HEK293 (cell line): ENCODE results near the gene ZNRF1.

Experiments used
- CTCF ChIA-PET: fragments of 350-600 bp; formaldehyde crosslinking; extraction: SDS; loops from one replicate; lab custom pipeline; 2021; ENCODE audit warnings: antibody characterized with exemption; lab: Yijun Ruan, JAX
- POLR2A ChIA-PET: fragments of 300-600 bp; formaldehyde crosslinking; extraction: SDS; loops from one replicate; lab custom pipeline; 2020; ENCODE audit warnings: antibody characterized with exemption, inconsistent platforms; lab: Yijun Ruan, JAX
- H3K27ac ChIP-seq: fragments of 200-500 bp; sonication (Bioruptor generic); 2 replicates; pipeline ENCODE4 v1.5.1; 2014; ENCODE audit warnings: low read depth, low read length, control low read depth, inconsistent platforms; ENCODE audit errors: extremely low read depth
- H3K36me3 ChIP-seq, 2 experiments: fragments of 200-500 bp in 1 of 2; sonication (Bioruptor generic) in 1 of 2; 1 replicate in 1 of 2; 2 replicates in 1 of 2; pipeline ENCODE4 v1.5.1; 2014 to 2017; ENCODE audit warnings: inconsistent platforms in 2 of 2, low read length in 2 of 2; ENCODE audit not compliant: control insufficient read depth in 2 of 2, insufficient read depth in 1 of 2
- H3K4me1 ChIP-seq: fragments of 200-500 bp; sonication (Bioruptor generic); 2 replicates; pipeline ENCODE4 v1.5.1; 2014; ENCODE audit warnings: mild to moderate bottlenecking, low read length, inconsistent platforms; ENCODE audit not compliant: control insufficient read depth, insufficient read depth
- H3K4me3 ChIP-seq: 2 replicates; pipeline ENCODE4 v1.5.1; 2011; ENCODE audit warnings: low read depth, mild to moderate bottlenecking, control low read depth, low read length, moderate library complexity
- H3K9me3 ChIP-seq: fragments of 200-500 bp; sonication (Bioruptor generic); 2 replicates; pipeline ENCODE4 v1.5.1; 2014; ENCODE audit warnings: low read depth, low read length, inconsistent platforms; ENCODE audit not compliant: control insufficient read depth, insufficient read depth
- HOXD13 ChIP-seq: sonication (generic); formaldehyde crosslinking; IDR thresholded peaks from 2 replicates; pipeline ENCODE4 v1.8.0; 2022; ENCODE audit warnings: missing genetic modification reagents, borderline replicate concordance
- MEIS1 ChIP-seq: sonication (generic); formaldehyde crosslinking; IDR thresholded peaks from 2 replicates; pipeline ENCODE4 v1.8.1; 2022; ENCODE audit warnings: missing genetic modification reagents, mild to moderate bottlenecking, borderline replicate concordance
- REST ChIP-seq: fragments of 450-650 bp; formaldehyde crosslinking; IDR thresholded peaks from 2 replicates; pipeline ENCODE4 v1.5.1; 2016; ENCODE audit warnings: missing biosample characterization, missing genetic modification characterization
- TCF7L2 ChIP-seq: IDR thresholded peaks from 2 replicates; pipeline ENCODE4 v1.6.1; 2011; ENCODE audit warnings: low read depth, mild to moderate bottlenecking, inconsistent platforms, low read length, moderate library complexity, borderline replicate concordance
- ZBTB11 ChIP-seq: fragments of 450-650 bp; formaldehyde crosslinking; conservative IDR thresholded peaks from 2 replicates; pipeline ENCODE4 v1.5.1; 2016; ENCODE audit warnings: low read depth, missing biosample characterization, missing genetic modification characterization
- ZNF133 ChIP-seq: fragments of 450-650 bp; formaldehyde crosslinking; IDR thresholded peaks from 2 replicates; pipeline ENCODE4 v1.5.1; 2016; ENCODE audit warnings: missing biosample characterization, missing genetic modification characterization
- ZNF175 ChIP-seq: fragments of 450-650 bp; formaldehyde crosslinking; IDR thresholded peaks from 2 replicates; pipeline ENCODE4 v1.5.1; 2016; ENCODE audit warnings: missing biosample characterization, missing genetic modification characterization
- ZNF184 ChIP-seq: fragments of 450-650 bp; IDR thresholded peaks from 2 replicates; pipeline ENCODE4 v1.5.1; 2018; ENCODE audit warnings: missing biosample characterization, mild to moderate bottlenecking, missing genetic modification characterization
- ZNF248 ChIP-seq: fragments of 450-650 bp; formaldehyde crosslinking; IDR thresholded peaks from 2 replicates; pipeline ENCODE4 v1.5.1; 2017; ENCODE audit warnings: missing biosample characterization, missing genetic modification characterization
- ZNF350 ChIP-seq: fragments of 450-650 bp; formaldehyde crosslinking; IDR thresholded peaks from 2 replicates; pipeline ENCODE4 v1.5.0; 2017; ENCODE audit warnings: missing biosample characterization, mild to moderate bottlenecking, missing genetic modification characterization
- ZNF394 ChIP-seq: fragments of 450-650 bp; formaldehyde crosslinking; IDR thresholded peaks from 2 replicates; pipeline ENCODE4 v1.5.1; 2016; ENCODE audit warnings: missing biosample characterization, missing genetic modification characterization, mild to moderate bottlenecking, moderate library complexity, borderline replicate concordance
- ZNF416 ChIP-seq: fragments of 450-650 bp; formaldehyde crosslinking; IDR thresholded peaks from 2 replicates; pipeline ENCODE4 v1.5.1; 2016; ENCODE audit warnings: missing biosample characterization, missing genetic modification characterization
- ZNF658 ChIP-seq: fragments of 450-650 bp; formaldehyde crosslinking; IDR thresholded peaks from 2 replicates; pipeline ENCODE4; 2016; ENCODE audit warnings: missing biosample characterization, missing genetic modification characterization
- ZNF707 ChIP-seq: fragments of 450-650 bp; formaldehyde crosslinking; IDR thresholded peaks from 2 replicates; pipeline ENCODE4 v1.5.1; 2016; ENCODE audit warnings: missing biosample characterization, missing genetic modification characterization
- ZNF792 ChIP-seq: fragments of 450-650 bp; formaldehyde crosslinking; IDR thresholded peaks from 2 replicates; pipeline ENCODE4 v1.5.1; 2016; ENCODE audit warnings: missing biosample characterization, missing genetic modification characterization
- TF ChIP-seq, protein P1 (sequence below): fragments of 450-650 bp; formaldehyde crosslinking; IDR thresholded peaks from 2 replicates; pipeline ENCODE4 v1.5.1; 2016; ENCODE audit warnings: missing biosample characterization, missing genetic modification characterization, borderline replicate concordance

ZNRF1 gene

DNA sequence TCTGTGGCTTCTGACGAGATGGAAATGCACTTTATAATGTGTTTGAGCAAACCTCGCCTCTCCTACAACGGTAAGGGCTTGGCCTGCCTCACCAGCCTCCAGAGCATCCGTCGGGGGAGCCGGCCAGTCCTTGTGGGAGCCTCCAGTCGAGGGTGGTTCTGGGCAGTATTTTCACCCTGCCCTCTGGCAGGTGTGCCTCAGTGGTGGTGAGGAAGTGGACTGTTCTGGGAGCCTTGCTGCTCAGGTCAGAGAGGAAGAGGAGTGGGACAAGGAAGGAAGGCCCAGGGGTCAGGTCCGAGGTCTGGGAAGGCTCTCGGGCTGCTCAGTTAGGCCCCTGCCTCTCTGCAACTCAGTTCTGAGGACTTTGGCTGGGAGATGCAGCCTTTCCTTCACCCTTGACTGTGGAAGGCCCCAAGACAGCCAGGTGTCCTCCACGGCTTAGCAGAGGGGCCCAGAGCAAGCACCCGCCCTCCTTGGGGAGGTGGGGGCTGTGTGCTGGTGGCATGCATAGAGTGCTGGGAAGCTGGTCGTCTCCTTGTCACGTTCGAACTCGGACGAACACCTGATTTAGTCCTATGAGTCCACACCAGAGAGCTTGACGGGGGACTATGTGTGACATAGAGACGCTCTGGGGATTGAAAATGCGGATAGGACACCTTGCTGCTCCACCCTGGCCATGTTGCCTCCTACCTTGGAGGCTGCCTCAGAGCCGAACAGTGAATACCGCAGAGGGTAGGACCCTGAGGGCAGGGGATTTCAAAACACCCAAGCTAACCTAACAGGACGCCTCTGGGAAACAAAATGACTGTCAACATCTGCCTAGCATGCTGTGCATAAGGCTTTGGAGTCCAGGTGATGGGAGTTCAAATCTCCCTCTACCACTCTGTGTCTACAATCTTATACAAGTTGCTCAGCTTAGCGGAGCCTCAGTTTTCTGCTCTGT lies 95.0 kb downstream of the ZNRF1 start:
- ChIA-PET POLR2A (no interaction called here), CTCF (interaction anchor here (0.6 kb wide), 1 partner anchor 96 kb away, joined by 4 read pairs; no protein-coding TSS in a partner anchor)
- H3K4me3 ChIP-seq = no peak overlapping the region

DNA sequence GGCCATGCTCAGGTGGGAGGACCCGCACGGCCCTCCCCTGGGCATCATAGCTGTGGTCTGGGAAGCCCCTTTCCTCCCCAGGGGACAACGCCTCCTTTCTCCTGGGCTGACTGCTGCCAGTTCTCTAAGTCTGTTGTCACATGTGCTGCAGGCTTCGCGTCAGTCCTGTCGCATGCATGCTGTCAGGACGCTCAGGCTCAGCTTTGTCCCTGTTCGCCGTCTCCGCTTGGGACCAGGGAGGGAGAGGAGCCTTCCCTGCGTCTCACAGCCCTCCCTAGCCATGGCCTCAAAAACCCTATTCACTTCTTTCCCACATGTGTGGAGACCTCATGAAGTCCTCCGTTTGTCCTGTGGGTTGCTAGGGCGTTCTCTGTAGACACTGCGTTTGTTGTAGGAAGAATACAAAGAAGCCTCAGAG lies 96.4 kb downstream of the ZNRF1 start:
- TF ChIP-seq ZNF248 (tag by site-specific recombination) (no peak), TCF7L2 (no peak), MEIS1 (CRISPR knock-in tag) (no peak)
- TF ChIP-seq, protein P1, sequence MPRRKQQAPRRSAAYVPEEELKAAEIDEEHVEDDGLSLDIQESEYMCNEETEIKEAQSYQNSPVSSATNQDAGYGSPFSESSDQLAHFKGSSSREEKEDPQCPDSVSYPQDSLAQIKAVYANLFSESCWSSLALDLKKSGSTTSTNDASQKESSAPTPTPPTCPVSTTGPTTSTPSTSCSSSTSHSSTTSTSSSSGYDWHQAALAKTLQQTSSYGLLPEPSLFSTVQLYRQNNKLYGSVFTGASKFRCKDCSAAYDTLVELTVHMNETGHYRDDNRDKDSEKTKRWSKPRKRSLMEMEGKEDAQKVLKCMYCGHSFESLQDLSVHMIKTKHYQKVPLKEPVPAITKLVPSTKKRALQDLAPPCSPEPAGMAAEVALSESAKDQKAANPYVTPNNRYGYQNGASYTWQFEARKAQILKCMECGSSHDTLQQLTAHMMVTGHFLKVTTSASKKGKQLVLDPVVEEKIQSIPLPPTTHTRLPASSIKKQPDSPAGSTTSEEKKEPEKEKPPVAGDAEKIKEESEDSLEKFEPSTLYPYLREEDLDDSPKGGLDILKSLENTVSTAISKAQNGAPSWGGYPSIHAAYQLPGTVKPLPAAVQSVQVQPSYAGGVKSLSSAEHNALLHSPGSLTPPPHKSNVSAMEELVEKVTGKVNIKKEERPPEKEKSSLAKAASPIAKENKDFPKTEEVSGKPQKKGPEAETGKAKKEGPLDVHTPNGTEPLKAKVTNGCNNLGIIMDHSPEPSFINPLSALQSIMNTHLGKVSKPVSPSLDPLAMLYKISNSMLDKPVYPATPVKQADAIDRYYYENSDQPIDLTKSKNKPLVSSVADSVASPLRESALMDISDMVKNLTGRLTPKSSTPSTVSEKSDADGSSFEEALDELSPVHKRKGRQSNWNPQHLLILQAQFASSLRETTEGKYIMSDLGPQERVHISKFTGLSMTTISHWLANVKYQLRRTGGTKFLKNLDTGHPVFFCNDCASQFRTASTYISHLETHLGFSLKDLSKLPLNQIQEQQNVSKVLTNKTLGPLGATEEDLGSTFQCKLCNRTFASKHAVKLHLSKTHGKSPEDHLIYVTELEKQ (tag by site-specific recombination) = no peak
- TF ChIP-seq, all 188 proteins: peak for 0
- Histone ChIP-seq H3K36me3 (no peaks in the 10 kb centered on the region), H3K9me3 (no peaks in the 10 kb centered on the region), H3K4me3 (no peak overlapping the region), H3K27ac (no peak overlapping the region), H3K4me1 (no peaks in the 10 kb centered on the region)
- CTCF ChIA-PET = no interaction called here
- POLR2A ChIA-PET = no interaction called here

More for the DNA sequence above, 95.0 kb downstream of the ZNRF1 start:
- no peaks in the 10 kb centered on the region for H3K9me3 ChIP-seq
- no peaks in the 10 kb centered on the region for H3K4me1 ChIP-seq
- H3K27ac ChIP-seq = no peak overlapping the region
- no peak for TF ChIP-seq ZNF133 (tag by site-specific recombination)
- TF ChIP-seq HOXD13 (CRISPR knock-in tag) = no peak
- no peak for TF ChIP-seq ZNF792
- TF ChIP-seq ZNF416 (tag by site-specific recombination) = no peak
- TF ChIP-seq REST (tag by site-specific recombination) = no peak
- no peaks in the 10 kb centered on the region for H3K36me3 ChIP-seq

- ChIA-PET POLR2A (no interaction called here), CTCF (interaction anchor here (0.5 to 3.7 kb wide), 4 partner anchors 13 to 287 kb away, joined by 3 to 23 read pairs (median 3); no protein-coding TSS in a partner anchor)
- Histone ChIP-seq H3K4me3 (no peak overlapping the region), H3K4me1 (no peaks in the 10 kb centered on the region), H3K9me3 (no peaks in the 10 kb centered on the region), H3K36me3 (no peaks in the 10 kb centered on the region), H3K27ac (no peak overlapping the region)
- TF ChIP-seq ZNF707 = no peak
- TF ChIP-seq ZNF416 (tag by site-specific recombination) = no peak
- TF ChIP-seq ZNF175 (tag by site-specific recombination) = no peak
- no peak for TF ChIP-seq ZNF184 (tag by site-specific recombination)
- no peak for TF ChIP-seq ZNF350 (tag by site-specific recombination)
- TF ChIP-seq ZNF394 (tag by site-specific recombination) = no peak
- no peak for TF ChIP-seq ZNF658 (tag by site-specific recombination)
- no peak for TF ChIP-seq ZBTB11 (tag by site-specific recombination)
Observed at GRCh38 chr16:75096656-75097055, 97.8 kb downstream of the ZNRF1 start.
